HL-60 (cell line): ENCODE measurements around the gene KRTAP3-1.

Experiments used
- POLR2AphosphoS5 ChIP-seq: IDR thresholded peaks from 2 replicates; pipeline ENCODE4 v1.6.1; 2012; ENCODE audit warnings: low read depth
- REST ChIP-seq: IDR thresholded peaks from 2 replicates; pipeline ENCODE4 v1.6.1; 2012; ENCODE audit warnings: low read depth; ENCODE audit not compliant: insufficient replicate concordance
- TF ChIP-seq, protein P1 (sequence below): IDR thresholded peaks from one replicate; pipeline ENCODE4 v1.5.1; 2011; ENCODE audit warnings: low read length, control low read depth, inconsistent platforms; ENCODE audit not compliant: insufficient read depth

GRCh38 chr17:40997361-40997760, 11.6 kb downstream of the KRTAP3-1 start:
- TF ChIP-seq, protein P1, sequence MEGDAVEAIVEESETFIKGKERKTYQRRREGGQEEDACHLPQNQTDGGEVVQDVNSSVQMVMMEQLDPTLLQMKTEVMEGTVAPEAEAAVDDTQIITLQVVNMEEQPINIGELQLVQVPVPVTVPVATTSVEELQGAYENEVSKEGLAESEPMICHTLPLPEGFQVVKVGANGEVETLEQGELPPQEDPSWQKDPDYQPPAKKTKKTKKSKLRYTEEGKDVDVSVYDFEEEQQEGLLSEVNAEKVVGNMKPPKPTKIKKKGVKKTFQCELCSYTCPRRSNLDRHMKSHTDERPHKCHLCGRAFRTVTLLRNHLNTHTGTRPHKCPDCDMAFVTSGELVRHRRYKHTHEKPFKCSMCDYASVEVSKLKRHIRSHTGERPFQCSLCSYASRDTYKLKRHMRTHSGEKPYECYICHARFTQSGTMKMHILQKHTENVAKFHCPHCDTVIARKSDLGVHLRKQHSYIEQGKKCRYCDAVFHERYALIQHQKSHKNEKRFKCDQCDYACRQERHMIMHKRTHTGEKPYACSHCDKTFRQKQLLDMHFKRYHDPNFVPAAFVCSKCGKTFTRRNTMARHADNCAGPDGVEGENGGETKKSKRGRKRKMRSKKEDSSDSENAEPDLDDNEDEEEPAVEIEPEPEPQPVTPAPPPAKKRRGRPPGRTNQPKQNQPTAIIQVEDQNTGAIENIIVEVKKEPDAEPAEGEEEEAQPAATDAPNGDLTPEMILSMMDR = no peak
- no peak for TF ChIP-seq POLR2AphosphoS5
- no peak for TF ChIP-seq REST
